Vagina (tissue), 2 donors: ENCODE measurements around the gene GANAB.

ENCODE experiments used
- CTCF ChIP-seq, 3 experiments: fragments of 450-650 bp in 2 of 3; fragments of 200-600 bp in 1 of 3; sonication (generic) in 1 of 3; IDR thresholded peaks; one replicate each; pipeline ENCODE4 v1.5.1; 2017 to 2019; ENCODE audit warnings: antibody characterized with exemption in 3 of 3, mild to moderate bottlenecking in 2 of 3, moderate library complexity in 2 of 3
- POLR2A ChIP-seq, 2 donors: fragments of 450-650 bp; IDR thresholded peaks; one replicate each; pipeline ENCODE4 v1.6.1; 2017; ENCODE audit warnings: antibody characterized with exemption in 2 of 2, mild to moderate bottlenecking in 2 of 2, moderate library complexity in 2 of 2
- POLR2AphosphoS5 ChIP-seq, 2 donors: sonication (generic); formaldehyde crosslinking; IDR thresholded peaks; one replicate each; pipeline ENCODE4 v1.9.0; 2017; ENCODE audit warnings: antibody characterized with exemption in 2 of 2, mild to moderate bottlenecking in 2 of 2, low read depth in 1 of 2; ENCODE audit not compliant: insufficient read depth in 1 of 2

DNA sequence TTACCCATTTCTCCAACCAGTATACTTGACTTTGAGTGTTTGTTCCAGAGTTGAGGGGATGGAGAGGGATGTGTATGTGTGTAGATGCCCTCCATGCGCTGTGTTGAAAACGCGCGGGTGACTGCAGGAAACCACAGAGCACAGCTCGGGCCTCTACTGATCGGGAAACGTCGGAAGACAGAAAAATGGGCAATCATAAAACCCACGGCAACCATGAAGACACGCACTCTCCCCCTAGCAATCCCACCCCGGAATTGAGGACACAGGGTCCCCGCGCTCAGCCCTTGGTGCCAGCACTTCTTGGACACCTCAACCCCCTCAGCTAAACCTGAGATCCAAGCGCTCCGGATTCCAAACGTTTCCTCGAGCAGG, 24.8 kb upstream of the GANAB start:
- TF ChIP-seq CTCF (IDR thresholded peaks at IDR 0.05) (no peak), POLR2A (IDR thresholded peaks at IDR 0.05) (no peak), POLR2AphosphoS5 (IDR thresholded peaks at IDR 0.05; ENCODE audit: insufficient read depth in 1 of 2, low read depth in 1 of 2) (no peak)
